Measurements from ENCODE around the gene FGF4. TPM values are rescaled to one million over a fixed set of nuclear protein-coding genes. Genes with fewer than 3 reads are reported as not detected.

The FGF4 gene, protein sequence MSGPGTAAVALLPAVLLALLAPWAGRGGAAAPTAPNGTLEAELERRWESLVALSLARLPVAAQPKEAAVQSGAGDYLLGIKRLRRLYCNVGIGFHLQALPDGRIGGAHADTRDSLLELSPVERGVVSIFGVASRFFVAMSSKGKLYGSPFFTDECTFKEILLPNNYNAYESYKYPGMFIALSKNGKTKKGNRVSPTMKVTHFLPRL
- not detected for total RNA-seq

DNA sequence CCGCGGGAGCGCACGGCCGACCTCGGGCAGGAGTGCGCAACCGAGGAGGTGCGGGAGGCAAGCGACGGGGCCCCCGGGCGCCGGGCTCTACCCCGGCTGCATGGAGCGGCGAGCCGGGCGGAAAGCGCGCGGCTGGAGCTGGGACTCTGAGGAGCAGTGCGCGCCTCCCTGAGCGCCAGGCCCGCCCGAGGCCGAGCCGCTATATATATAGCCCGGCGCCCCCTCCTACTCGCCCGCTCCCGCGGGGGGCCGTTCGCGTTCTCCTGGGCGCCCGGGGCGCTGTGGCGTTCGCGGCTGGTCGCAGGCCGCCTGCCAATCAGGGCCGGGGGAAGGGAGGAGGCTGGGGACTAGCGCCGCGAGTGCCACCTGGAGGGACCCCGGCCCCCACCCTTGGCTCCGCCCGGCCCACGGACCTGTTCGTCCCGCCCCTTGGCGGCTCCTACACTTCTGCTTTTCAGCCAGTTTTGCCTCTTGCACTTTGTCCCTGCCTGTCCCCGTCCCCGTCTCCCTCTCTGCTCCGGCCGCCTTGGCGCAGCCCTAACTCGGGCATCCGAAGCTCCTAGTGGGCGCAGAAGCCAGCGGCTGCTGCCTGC lies at the start of gene FGF4:
TSS of gene FGF4 (minus strand) at position 179 of the 593 bp plus-strand sequence. CDS start 257 bp downstream, outside the sequence.
- Histone ChIP-seq H3K27ac (no peak within 1 kb of the TSS), H3K9me3 (no peaks in the 10 kb centered on the region), H3K36me3 (no peaks in the 10 kb centered on the region), H3K27me3 (peaks cover 75% of the 10 kb centered on the region), H3K4me1 (no peaks in the 10 kb centered on the region), H3K4me3 (no peak within 1 kb of the TSS)
- in situ Hi-C loops (cut with MboI; ENCODE audit: low pct_ligation_motif_present in 1 of 4, low pct_unique_long_range_greater_than_20kb in 1 of 4, low sequenced_read_pairs in 3 of 4): no loop called here
- TF ChIP-seq POLR2AphosphoS5 (IDR thresholded peaks at IDR 0.05): no peak
- no peak for TF ChIP-seq EP300 (IDR thresholded peaks at IDR 0.05; ENCODE audit: low read depth)
- TF ChIP-seq POLR2A (IDR thresholded peaks at IDR 0.05): no peak
- TF ChIP-seq, protein P1, sequence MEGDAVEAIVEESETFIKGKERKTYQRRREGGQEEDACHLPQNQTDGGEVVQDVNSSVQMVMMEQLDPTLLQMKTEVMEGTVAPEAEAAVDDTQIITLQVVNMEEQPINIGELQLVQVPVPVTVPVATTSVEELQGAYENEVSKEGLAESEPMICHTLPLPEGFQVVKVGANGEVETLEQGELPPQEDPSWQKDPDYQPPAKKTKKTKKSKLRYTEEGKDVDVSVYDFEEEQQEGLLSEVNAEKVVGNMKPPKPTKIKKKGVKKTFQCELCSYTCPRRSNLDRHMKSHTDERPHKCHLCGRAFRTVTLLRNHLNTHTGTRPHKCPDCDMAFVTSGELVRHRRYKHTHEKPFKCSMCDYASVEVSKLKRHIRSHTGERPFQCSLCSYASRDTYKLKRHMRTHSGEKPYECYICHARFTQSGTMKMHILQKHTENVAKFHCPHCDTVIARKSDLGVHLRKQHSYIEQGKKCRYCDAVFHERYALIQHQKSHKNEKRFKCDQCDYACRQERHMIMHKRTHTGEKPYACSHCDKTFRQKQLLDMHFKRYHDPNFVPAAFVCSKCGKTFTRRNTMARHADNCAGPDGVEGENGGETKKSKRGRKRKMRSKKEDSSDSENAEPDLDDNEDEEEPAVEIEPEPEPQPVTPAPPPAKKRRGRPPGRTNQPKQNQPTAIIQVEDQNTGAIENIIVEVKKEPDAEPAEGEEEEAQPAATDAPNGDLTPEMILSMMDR (IDR thresholded peaks at IDR 0.05): no peak
- 7% methylated on average over 36 of the region's 66 CpGs; no CpG with 5 or more reads in 1 of the 2 donors for WGBS, 2 donors (ENCODE audit: low coverage in 1 of 2)
- intact Hi-C loops (cut with DNase I; ENCODE audit: low total_unique reads): no loop called here
- DNase-seq: no peak

DNA sequence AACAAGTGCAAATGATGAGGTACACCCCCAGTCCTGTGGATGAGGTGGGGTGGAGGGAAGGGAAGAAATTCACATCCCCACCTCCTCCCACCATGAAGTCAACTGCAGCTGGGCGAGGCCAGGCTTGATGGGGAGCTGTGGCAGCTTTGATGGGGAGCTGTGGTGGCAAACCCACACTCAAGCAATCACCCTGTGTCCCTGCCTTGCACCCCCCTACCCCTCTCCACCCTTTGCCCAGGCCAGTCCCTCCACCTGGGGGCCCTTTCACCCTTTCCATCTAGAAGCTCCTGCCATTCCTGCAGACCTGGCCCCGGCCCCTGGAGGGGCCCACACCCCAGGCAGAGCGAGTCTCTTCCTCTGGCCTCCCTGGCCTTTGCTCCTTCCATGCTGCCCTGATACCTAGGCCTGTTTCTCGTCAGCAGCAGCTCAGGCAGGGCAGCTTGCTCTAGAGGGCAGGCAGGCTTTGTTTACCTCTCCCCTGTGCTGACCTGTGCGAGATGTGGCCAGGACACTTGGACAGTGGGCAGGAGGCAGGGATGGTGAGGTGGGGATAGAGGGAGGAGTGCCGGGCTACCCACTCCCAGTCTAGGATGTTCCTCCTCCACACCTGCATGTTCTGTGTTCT lies 48.6 kb upstream of the FGF4 start:
- in situ Hi-C loops (cut with MboI; ENCODE audit: low pct_ligation_motif_present in 1 of 4, low pct_unique_long_range_greater_than_20kb in 1 of 4, low sequenced_read_pairs in 3 of 4) (no loop called here), intact Hi-C loops (cut with DNase I; ENCODE audit: low total_unique reads) (no loop called here)
- TF ChIP-seq, protein P1 (IDR thresholded peaks at IDR 0.05): no peak
- TF ChIP-seq POLR2AphosphoS5 (IDR thresholded peaks at IDR 0.05) (no peak), POLR2A (IDR thresholded peaks at IDR 0.05) (no peak), EP300 (IDR thresholded peaks at IDR 0.05; ENCODE audit: low read depth) (no peak)
- Histone ChIP-seq H3K36me3 (no peaks in the 10 kb centered on the region), H3K9me3 (no peaks in the 10 kb centered on the region), H3K4me1 (peaks cover 0 to 7% (median 4%) of the 10 kb centered on the region in 4 donors), H3K27me3 (peaks cover 51% of the 10 kb centered on the region), H3K4me3 (no peak overlapping the region), H3K27ac (no peak overlapping the region)
- WGBS, 2 donors (ENCODE audit: low coverage in 1 of 2): 69% methylated on average over 6 of the region's 6 CpGs; no CpG with 5 or more reads in 1 of the 2 donors
- no peak for DNase-seq

- DNase-seq: no peak
- in situ Hi-C loops (cut with MboI; ENCODE audit: low pct_ligation_motif_present in 1 of 4, low pct_unique_long_range_greater_than_20kb in 1 of 4, low sequenced_read_pairs in 3 of 4): no loop called here
- Histone ChIP-seq H3K27me3 (peaks cover 60% of the 10 kb centered on the region), H3K9me3 (no peaks in the 10 kb centered on the region), H3K36me3 (no peaks in the 10 kb centered on the region), H3K4me3 (no peak overlapping the region), H3K4me1 (peaks cover 0 to 5% (median 2%) of the 10 kb centered on the region in 4 donors), H3K27ac (no peak overlapping the region)
- 48 to 69% methylated on average over 4 to 14 of the region's 15 CpGs for WGBS, 2 donors (ENCODE audit: low coverage in 1 of 2)
- no peak for TF ChIP-seq POLR2AphosphoS5 (IDR thresholded peaks at IDR 0.05)
- no peak for TF ChIP-seq POLR2A (IDR thresholded peaks at IDR 0.05)
- no peak for TF ChIP-seq EP300 (IDR thresholded peaks at IDR 0.05; ENCODE audit: low read depth)
- TF ChIP-seq, protein P1 (IDR thresholded peaks at IDR 0.05): no peak
- intact Hi-C loops (cut with DNase I; ENCODE audit: low total_unique reads): no loop called here
Measured at GRCh38 chr11:69822676-69823494, 47.7 kb upstream of the FGF4 start.

Measured in transverse colon (tissue), 4 donors.